Vagina (tissue), 2 donors: ENCODE measurements around the gene RPL37. TPM values are rescaled to one million over a fixed set of nuclear protein-coding genes. Genes with fewer than 3 reads are reported as not detected.
A peak's percentile ranks its signal among the peaks of the same experiment; 100 is the strongest.
"Not testable (repeated sequence)": the region's sequence is repeated elsewhere in the genome, so short reads cannot be mapped to it uniquely, and the experiment has no call there.

ENCODE experiments used
- DNase-seq, 2 donors: peaks; one replicate each; pipeline ENCODE4 v3.0.0-alpha.2; 2017; ENCODE audit errors: extremely low spot score in 2 of 2
- H3K27ac ChIP-seq: fragments of 200-600 bp; sonication (generic); one replicate; pipeline ENCODE4 v1.5.1; 2019
- H3K27me3 ChIP-seq: fragments of 200-600 bp; sonication (generic); one replicate; pipeline ENCODE4 v1.5.1; 2019
- H3K36me3 ChIP-seq, 2 donors: fragments of 200-600 bp; sonication (generic); one replicate each; pipeline ENCODE4 v1.5.1; 2017 to 2019
- H3K4me1 ChIP-seq: fragments of 200-600 bp; sonication (generic); one replicate; pipeline ENCODE4 v1.5.1; 2019
- H3K4me3 ChIP-seq, 2 donors: fragments of 200-600 bp; sonication (generic); 1 replicate in 1 of 2; 2 replicates in 1 of 2; pipeline ENCODE4 v1.5.1; 2016 to 2019
- H3K9me3 ChIP-seq: fragments of 200-600 bp; sonication (generic); one replicate; pipeline ENCODE4 v1.5.1; 2019
- CTCF ChIP-seq, 3 experiments: fragments of 450-650 bp in 2 of 3; fragments of 200-600 bp in 1 of 3; sonication (generic) in 1 of 3; IDR thresholded peaks; one replicate each; pipeline ENCODE4 v1.5.1; 2017 to 2019; ENCODE audit warnings: antibody characterized with exemption in 3 of 3, mild to moderate bottlenecking in 2 of 3, moderate library complexity in 2 of 3
- POLR2A ChIP-seq, 2 donors: fragments of 450-650 bp; IDR thresholded peaks; one replicate each; pipeline ENCODE4 v1.6.1; 2017; ENCODE audit warnings: antibody characterized with exemption in 2 of 2, mild to moderate bottlenecking in 2 of 2, moderate library complexity in 2 of 2
- POLR2AphosphoS5 ChIP-seq, 2 donors: sonication (generic); formaldehyde crosslinking; IDR thresholded peaks; one replicate each; pipeline ENCODE4 v1.9.0; 2017; ENCODE audit warnings: antibody characterized with exemption in 2 of 2, mild to moderate bottlenecking in 2 of 2, low read depth in 1 of 2; ENCODE audit not compliant: insufficient read depth in 1 of 2
- intact Hi-C: fragments of 100-400 bp; cut with DNase I; formaldehyde crosslinking; loops from one replicate; pipeline ENCODE4 v1.15.1; 2023
- total RNA-seq: library from RNA; depleted of rRNA; stranded (reverse); fragments of >200 nt; gene quantifications from one replicate; pipeline ENCODE4 v1.2.3, GENCODE V29; 2016

The RPL37 gene
- total RNA-seq = 489 TPM

DNA sequence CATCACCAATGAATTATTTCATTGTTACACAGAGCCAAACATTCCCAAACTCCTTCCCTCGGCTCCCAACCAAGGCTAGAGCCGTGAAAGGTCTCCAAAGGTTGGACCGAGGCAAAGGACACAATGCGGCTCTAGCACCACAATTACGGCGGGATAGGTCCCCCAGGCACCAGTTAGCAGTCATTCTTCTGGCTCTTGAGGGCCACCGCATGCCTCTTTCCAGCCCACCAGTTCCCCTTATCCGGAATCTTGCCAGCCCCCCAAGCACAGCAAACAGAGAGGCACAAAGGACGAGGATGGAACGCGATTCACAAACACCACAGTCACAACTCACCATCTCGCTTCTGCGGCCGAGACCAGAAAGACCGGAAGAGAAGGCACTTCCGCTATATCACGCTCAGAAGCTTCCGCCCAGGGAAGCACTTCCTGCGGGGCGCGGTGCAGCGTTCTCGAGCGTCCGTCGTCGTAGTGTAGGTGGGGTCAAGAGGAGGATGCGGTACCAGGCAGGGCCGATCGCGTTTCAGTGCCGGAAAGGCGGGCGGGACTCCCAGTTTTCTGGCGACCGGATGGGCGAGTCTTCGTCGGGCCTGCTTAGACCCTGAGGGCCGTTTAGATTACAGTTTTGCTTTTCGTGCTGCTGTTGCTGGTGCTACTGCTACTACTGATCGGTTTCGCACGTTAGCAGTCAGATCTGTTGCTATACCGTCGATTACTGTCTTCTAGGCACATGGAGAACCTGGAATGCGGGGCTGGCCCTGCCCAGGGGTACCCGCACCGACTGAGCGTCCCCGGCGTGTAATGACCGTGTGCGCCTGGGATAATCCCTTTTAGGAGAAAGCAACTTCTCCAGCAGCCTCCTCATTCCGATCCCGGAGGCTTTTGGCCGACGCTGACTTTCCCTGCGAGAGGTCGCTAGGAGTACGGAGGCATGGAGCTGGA is at the start of gene RPL37:
RPL37 (minus strand) TSS at position 374 of the 939 bp plus-strand sequence; CDS start at position 337, 37 bp downstream.
- Histone ChIP-seq H3K9me3 (no peaks in the 10 kb centered on the region), H3K36me3 (peaks cover 0 to 33% of the 10 kb centered on the region in 2 donors), H3K4me3 (peak within 1 kb of the TSS; percentile 54 to 60), H3K27ac (peak within 1 kb of the TSS; percentile 90), H3K4me1 (peaks cover 21% of the 10 kb centered on the region), H3K27me3 (no peaks in the 10 kb centered on the region)
- intact Hi-C loops = loop anchor here (1.0 to 10.0 kb wide), 2 partner anchors 37 to 80 kb away; partner anchors contain the start of genes PRKAA1 and TTC33
- DNase-seq = peak in 1 of 2 donors; percentile 97
- TF ChIP-seq CTCF (IDR thresholded peaks at IDR 0.05) = no peak
- TF ChIP-seq POLR2AphosphoS5 (IDR thresholded peaks at IDR 0.05; ENCODE audit: insufficient read depth in 1 of 2, low read depth in 1 of 2) = peak; percentile 95 to 96
- peak in 1 of 2 donors; percentile 34 for TF ChIP-seq POLR2A (IDR thresholded peaks at IDR 0.05)

DNA sequence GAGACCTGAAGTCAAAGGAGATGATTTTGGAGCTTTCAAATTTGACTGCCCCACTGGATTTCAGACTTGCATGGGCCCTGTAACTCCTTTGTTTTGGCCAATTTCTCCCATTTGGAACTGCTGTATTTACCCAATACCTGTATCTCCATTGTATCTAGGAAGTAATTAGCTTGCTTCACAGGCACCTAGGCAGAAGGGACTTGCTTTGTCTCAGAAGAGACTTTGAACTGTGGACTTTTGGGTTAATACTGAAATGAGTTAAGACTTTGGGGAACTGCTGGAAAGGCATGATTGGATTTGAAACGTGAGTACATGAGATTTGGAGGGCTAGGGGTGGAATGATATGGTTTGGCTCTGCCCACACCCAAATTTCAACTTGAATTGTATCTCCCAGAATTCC is 48.0 kb upstream of the RPL37 start:
- H3K9me3 ChIP-seq, H3K4me1 ChIP-seq, intact Hi-C loops, H3K36me3 ChIP-seq, H3K4me3 ChIP-seq, H3K27me3 ChIP-seq, H3K27ac ChIP-seq, DNase-seq: not testable (repeated sequence)

DNA sequence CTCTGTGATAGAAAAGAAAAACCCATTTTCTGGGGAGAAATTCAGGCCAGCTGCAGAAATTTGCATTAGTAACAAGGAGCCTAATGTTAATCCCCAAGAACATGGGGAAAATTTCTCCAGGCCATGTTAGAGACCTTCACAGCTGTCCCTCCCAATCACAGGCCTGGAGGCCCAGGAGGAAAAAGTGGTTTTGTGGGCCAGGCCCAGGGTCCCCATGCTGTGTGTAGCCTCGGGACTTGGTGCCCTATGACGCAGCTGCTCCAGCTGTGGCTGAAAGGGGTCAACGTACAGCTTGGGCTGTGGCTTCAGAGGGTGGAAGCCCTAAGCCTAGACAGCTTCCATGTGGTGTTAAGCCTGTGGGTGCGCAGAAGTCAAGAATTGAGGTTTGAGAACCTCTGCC is 47.3 kb upstream of the RPL37 start:
- no peak for DNase-seq
- Histone ChIP-seq H3K27me3 (no peaks in the 10 kb centered on the region), H3K4me3 (no peak overlapping the region), H3K27ac (no peak overlapping the region), H3K36me3 (no peaks in the 10 kb centered on the region), H3K4me1 (no peaks in the 10 kb centered on the region), H3K9me3 (peaks cover 3% of the 10 kb centered on the region)
- intact Hi-C loops = no loop called here
- no peak for TF ChIP-seq POLR2AphosphoS5 (IDR thresholded peaks at IDR 0.05; ENCODE audit: insufficient read depth in 1 of 2, low read depth in 1 of 2)
- TF ChIP-seq POLR2A (IDR thresholded peaks at IDR 0.05) = no peak
- no peak for TF ChIP-seq CTCF (IDR thresholded peaks at IDR 0.05)

GRCh38 chr5:40879163-40879942 is 44.3 kb upstream of the RPL37 start:
- TF ChIP-seq CTCF (IDR thresholded peaks at IDR 0.05) (peak; percentile 26 to 62 (median 61)), POLR2AphosphoS5 (IDR thresholded peaks at IDR 0.05; ENCODE audit: insufficient read depth in 1 of 2, low read depth in 1 of 2) (no peak)
- DNase-seq = no peak
- peaks cover 3% of the 10 kb centered on the region for H3K9me3 ChIP-seq
- no peak overlapping the region for H3K27ac ChIP-seq
- intact Hi-C loops = loop anchor here (10.0 kb wide), 1 partner anchor 1295 kb away; no protein-coding TSS in a partner anchor
- H3K27me3 ChIP-seq = no peaks in the 10 kb centered on the region
- H3K4me3 ChIP-seq = no peak overlapping the region
- no peaks in the 10 kb centered on the region for H3K4me1 ChIP-seq
- no peaks in the 10 kb centered on the region for H3K36me3 ChIP-seq

DNA sequence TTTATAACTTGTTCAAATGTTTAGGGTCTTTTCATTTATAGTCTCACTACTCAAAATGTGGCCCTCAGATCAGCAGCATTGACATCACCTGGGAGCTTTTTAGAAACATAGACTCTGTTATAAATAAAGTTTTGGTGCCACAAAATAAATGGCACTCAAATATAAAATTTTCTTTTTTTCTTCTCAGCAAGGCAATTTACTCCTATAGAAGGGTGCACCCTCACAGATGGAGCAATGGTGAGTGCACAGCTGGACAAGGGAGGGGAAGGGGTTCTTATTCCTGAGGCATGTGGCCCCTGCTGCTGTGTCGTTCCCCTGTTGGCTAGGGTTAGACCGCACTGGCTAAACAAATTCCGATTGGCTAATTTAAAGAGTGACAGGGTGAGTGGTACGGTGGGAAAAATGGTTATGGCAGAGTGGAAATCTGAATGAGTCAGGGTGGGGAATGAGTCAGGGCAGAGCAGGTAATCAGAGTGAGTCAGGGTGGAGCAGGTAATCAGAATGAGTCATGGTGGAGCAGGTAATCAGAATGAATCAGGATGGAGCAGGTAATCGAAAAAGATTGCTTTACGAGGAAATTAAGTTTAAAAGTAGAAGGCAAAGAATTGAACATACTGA is 42.5 kb upstream of the RPL37 start:
- intact Hi-C loops = loop anchor here (10.0 kb wide), 1 partner anchor 1293 kb away; no protein-coding TSS in a partner anchor
- Histone ChIP-seq H3K27me3 (no peaks in the 10 kb centered on the region), H3K4me1 (no peaks in the 10 kb centered on the region), H3K9me3 (peaks cover 3% of the 10 kb centered on the region), H3K27ac (no peak overlapping the region), H3K4me3 (no peak overlapping the region), H3K36me3 (no peaks in the 10 kb centered on the region)
- no peak for DNase-seq
- no peak for TF ChIP-seq POLR2AphosphoS5 (IDR thresholded peaks at IDR 0.05; ENCODE audit: insufficient read depth in 1 of 2, low read depth in 1 of 2)
- no peak for TF ChIP-seq POLR2A (IDR thresholded peaks at IDR 0.05)
- TF ChIP-seq CTCF (IDR thresholded peaks at IDR 0.05) = no peak
